ENCODE measurements around the gene INPPL1.

The INPPL1 gene

GRCh38 chr11:72233056-72233772, 8.6 kb downstream of the INPPL1 start:
- Mint-ChIP-seq H3K27ac (no peak overlapping the region), H3K27me3 (no peaks in the 10 kb centered on the region), H3K4me3 (no peak overlapping the region), H3K4me1 (ENCODE audit: low read depth) (no peaks in the 10 kb centered on the region), H3K36me3 (ENCODE audit: low read depth) (peaks cover 97% of the 10 kb centered on the region), H3K9me3 (no peaks in the 10 kb centered on the region)
- DNase-seq: no peak

- peaks cover 3% of the 10 kb centered on the region for H3K27me3 Mint-ChIP-seq
- peak overlapping the region; percentile 58 for H3K27ac Mint-ChIP-seq
- peaks cover 94% of the 10 kb centered on the region for H3K36me3 Mint-ChIP-seq (ENCODE audit: low read depth)
- H3K9me3 Mint-ChIP-seq: no peaks in the 10 kb centered on the region
- no peak for DNase-seq
- H3K4me3 Mint-ChIP-seq: no peak overlapping the region
- H3K4me1 Mint-ChIP-seq (ENCODE audit: low read depth): no peaks in the 10 kb centered on the region
These were observed 9.4 kb downstream of the INPPL1 start for GRCh38 chr11:72233773-72234513.

GRCh38 chr11:72234514-72234830, 9.9 kb downstream of the INPPL1 start:
- peaks cover 9% of the 10 kb centered on the region for H3K27me3 Mint-ChIP-seq
- H3K27ac Mint-ChIP-seq: peak overlapping the region; percentile 58
- H3K36me3 Mint-ChIP-seq (ENCODE audit: low read depth): peaks cover 89% of the 10 kb centered on the region
- no peaks in the 10 kb centered on the region for H3K9me3 Mint-ChIP-seq
- H3K4me1 Mint-ChIP-seq (ENCODE audit: low read depth): peaks cover 3% of the 10 kb centered on the region
- DNase-seq: no peak
- H3K4me3 Mint-ChIP-seq: no peak overlapping the region

GRCh38 chr11:72234920-72235319, 10.4 kb downstream of the INPPL1 start:
- no peak for DNase-seq
- Mint-ChIP-seq H3K27ac (peak overlapping the region; percentile 58), H3K4me1 (ENCODE audit: low read depth) (peaks cover 4% of the 10 kb centered on the region), H3K4me3 (no peak overlapping the region), H3K36me3 (ENCODE audit: low read depth) (peaks cover 85% of the 10 kb centered on the region), H3K27me3 (peaks cover 9% of the 10 kb centered on the region), H3K9me3 (no peaks in the 10 kb centered on the region)

- H3K36me3 Mint-ChIP-seq (ENCODE audit: low read depth): peaks cover 79% of the 10 kb centered on the region
- peaks cover 7% of the 10 kb centered on the region for H3K4me1 Mint-ChIP-seq (ENCODE audit: low read depth)
- H3K27ac Mint-ChIP-seq: peak overlapping the region; percentile 29
- no peak overlapping the region for H3K4me3 Mint-ChIP-seq
- DNase-seq: no peak
- H3K9me3 Mint-ChIP-seq: no peaks in the 10 kb centered on the region
- H3K27me3 Mint-ChIP-seq: peaks cover 13% of the 10 kb centered on the region
These were observed 10.9 kb downstream of the INPPL1 start for GRCh38 chr11:72235351-72236057.

GRCh38 chr11:72236083-72236697, 11.6 kb downstream of the INPPL1 start:
- peak overlapping the region; percentile 29 for H3K27ac Mint-ChIP-seq
- peaks cover 73% of the 10 kb centered on the region for H3K36me3 Mint-ChIP-seq (ENCODE audit: low read depth)
- no peak overlapping the region for H3K4me3 Mint-ChIP-seq
- no peaks in the 10 kb centered on the region for H3K9me3 Mint-ChIP-seq
- peaks cover 20% of the 10 kb centered on the region for H3K27me3 Mint-ChIP-seq
- DNase-seq: no peak
- peaks cover 13% of the 10 kb centered on the region for H3K4me1 Mint-ChIP-seq (ENCODE audit: low read depth)

GRCh38 chr11:72236774-72237111, 12.2 kb downstream of the INPPL1 start:
- Mint-ChIP-seq H3K4me3 (no peak overlapping the region), H3K9me3 (no peaks in the 10 kb centered on the region), H3K4me1 (ENCODE audit: low read depth) (peaks cover 13% of the 10 kb centered on the region), H3K36me3 (ENCODE audit: low read depth) (peaks cover 67% of the 10 kb centered on the region), H3K27me3 (peaks cover 26% of the 10 kb centered on the region), H3K27ac (peak overlapping the region; percentile 24)
- DNase-seq: no peak

GRCh38 chr11:72237112-72237931, 12.8 kb downstream of the INPPL1 start:
- Mint-ChIP-seq H3K4me1 (ENCODE audit: low read depth) (peaks cover 13% of the 10 kb centered on the region), H3K9me3 (no peaks in the 10 kb centered on the region), H3K4me3 (no peak overlapping the region), H3K27ac (no peak overlapping the region), H3K36me3 (ENCODE audit: low read depth) (peaks cover 62% of the 10 kb centered on the region), H3K27me3 (peaks cover 32% of the 10 kb centered on the region)
- no peak for DNase-seq

GRCh38 chr11:72238040-72238450, 13.5 kb downstream of the INPPL1 start:
- DNase-seq: peak; percentile 67
- Mint-ChIP-seq H3K4me1 (ENCODE audit: low read depth) (peaks cover 13% of the 10 kb centered on the region), H3K4me3 (no peak overlapping the region), H3K27me3 (peaks cover 39% of the 10 kb centered on the region), H3K36me3 (ENCODE audit: low read depth) (peaks cover 54% of the 10 kb centered on the region), H3K27ac (no peak overlapping the region), H3K9me3 (no peaks in the 10 kb centered on the region)

- H3K4me1 Mint-ChIP-seq (ENCODE audit: low read depth): peaks cover 17% of the 10 kb centered on the region
- no peak for DNase-seq
- H3K36me3 Mint-ChIP-seq (ENCODE audit: low read depth): peaks cover 48% of the 10 kb centered on the region
- H3K27me3 Mint-ChIP-seq: peaks cover 45% of the 10 kb centered on the region
- no peaks in the 10 kb centered on the region for H3K9me3 Mint-ChIP-seq
- no peak overlapping the region for H3K27ac Mint-ChIP-seq
- H3K4me3 Mint-ChIP-seq: no peak overlapping the region
These were observed 14.1 kb downstream of the INPPL1 start for GRCh38 chr11:72238492-72239312.

GRCh38 chr11:72239313-72239848, 14.8 kb downstream of the INPPL1 start:
- Mint-ChIP-seq H3K27ac (peak overlapping the region; percentile 57), H3K4me3 (no peak overlapping the region), H3K4me1 (ENCODE audit: low read depth) (peaks cover 17% of the 10 kb centered on the region), H3K9me3 (no peaks in the 10 kb centered on the region), H3K27me3 (peaks cover 45% of the 10 kb centered on the region), H3K36me3 (ENCODE audit: low read depth) (peaks cover 41% of the 10 kb centered on the region)
- DNase-seq: no peak

- H3K4me3 Mint-ChIP-seq: no peak overlapping the region
- DNase-seq: no peak
- peaks cover 23% of the 10 kb centered on the region for H3K4me1 Mint-ChIP-seq (ENCODE audit: low read depth)
- peaks cover 35% of the 10 kb centered on the region for H3K36me3 Mint-ChIP-seq (ENCODE audit: low read depth)
- peaks cover 45% of the 10 kb centered on the region for H3K27me3 Mint-ChIP-seq
- no peak overlapping the region for H3K27ac Mint-ChIP-seq
- no peaks in the 10 kb centered on the region for H3K9me3 Mint-ChIP-seq
These were observed 15.4 kb downstream of the INPPL1 start for GRCh38 chr11:72239849-72240460.
